Neural crest cell (in vitro differentiated cells): ENCODE data around the gene KIF9. TPM values are rescaled to one million over a fixed set of nuclear protein-coding genes. Genes with fewer than 3 reads are reported as not detected.
A peak's percentile ranks its signal among the peaks of the same experiment; 100 is the strongest.

Experiments
- DNase-seq: peaks from one replicate; pipeline ENCODE4 v3.0.0; 2021; ENCODE audit warnings: low read depth, mixed read lengths, low spot score
- H3K27ac Mint-ChIP-seq: one replicate; pipeline ENCODE4 v1.8.0; 2021; ENCODE audit warnings: mild to moderate bottlenecking, mixed read lengths; ENCODE audit not compliant: unreplicated experiment
- H3K27me3 Mint-ChIP-seq: 2 replicates; pipeline ENCODE4 v1.8.0; 2021; ENCODE audit warnings: low read depth, mild to moderate bottlenecking, mixed read lengths
- H3K36me3 Mint-ChIP-seq: 2 replicates; pipeline ENCODE4 v1.8.0; 2021; ENCODE audit warnings: low read depth, mild to moderate bottlenecking, mixed read lengths
- H3K4me1 Mint-ChIP-seq: 2 replicates; pipeline ENCODE4 v1.8.0; 2021; ENCODE audit warnings: mixed read lengths
- H3K4me3 Mint-ChIP-seq: one replicate; pipeline ENCODE4 v1.8.0; 2021; ENCODE audit warnings: mild to moderate bottlenecking, mixed read lengths
- H3K9me3 Mint-ChIP-seq: 2 replicates; pipeline ENCODE4 v1.8.0; 2021; ENCODE audit warnings: mixed read lengths
- CTCF ChIP-seq: fragments of 200-600 bp; sonication (generic); conservative IDR thresholded peaks from 2 replicates; pipeline ENCODE4 v1.5.0; 2021; ENCODE audit warnings: antibody characterized with exemption, mild to moderate bottlenecking
- total RNA-seq: library from RNA; stranded (reverse); gene quantifications from 2 replicates; pipeline ENCODE4 v1.2.1, GENCODE V29; 2021

The KIF9 gene
- total RNA-seq, 1 donor from 2014 or later: 7.1 TPM

DNA sequence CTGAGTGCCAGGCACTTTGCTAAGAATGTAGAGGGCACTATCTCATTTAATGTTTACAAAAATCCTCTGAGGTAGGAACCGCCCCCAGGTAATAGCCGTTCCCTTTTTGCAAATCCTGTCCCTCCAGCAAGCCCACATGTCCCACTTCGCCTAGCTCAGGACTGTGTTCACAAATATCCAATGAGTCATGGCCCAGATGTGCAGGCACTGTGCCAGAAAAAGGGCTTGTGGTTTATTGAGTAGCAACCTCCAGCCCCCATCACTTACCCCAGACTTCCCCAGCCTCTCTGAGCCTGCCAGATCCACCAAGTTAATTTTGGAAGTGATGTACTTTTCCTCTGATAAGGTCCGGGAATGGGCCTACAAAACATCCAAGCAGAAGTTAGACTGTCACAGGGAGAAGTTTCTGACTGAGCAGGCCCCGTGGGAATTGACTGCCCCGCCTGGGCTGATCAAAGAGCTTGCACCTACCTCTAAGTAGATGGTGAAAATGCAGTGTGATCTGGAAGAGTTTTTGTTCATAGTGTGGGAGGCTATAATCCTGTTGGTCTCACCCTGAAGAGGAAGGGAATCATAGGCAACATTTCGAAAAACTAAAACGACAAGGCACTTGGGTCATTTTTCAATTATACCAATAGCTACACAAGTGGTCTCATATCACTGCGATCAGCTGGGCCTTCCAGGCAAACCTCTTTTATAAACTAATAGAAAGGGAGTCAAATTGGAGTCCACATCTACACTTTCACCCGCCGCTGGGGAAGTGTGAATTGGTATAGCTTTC is 15.7 kb downstream of the KIF9 start:
- H3K4me3 Mint-ChIP-seq: no peak overlapping the region
- no peaks in the 10 kb centered on the region for H3K9me3 Mint-ChIP-seq
- H3K36me3 Mint-ChIP-seq: no peaks in the 10 kb centered on the region
- no peak for DNase-seq
- no peak overlapping the region for H3K27ac Mint-ChIP-seq
- no peaks in the 10 kb centered on the region for H3K4me1 Mint-ChIP-seq
- no peaks in the 10 kb centered on the region for H3K27me3 Mint-ChIP-seq
- no peak for TF ChIP-seq CTCF

DNA sequence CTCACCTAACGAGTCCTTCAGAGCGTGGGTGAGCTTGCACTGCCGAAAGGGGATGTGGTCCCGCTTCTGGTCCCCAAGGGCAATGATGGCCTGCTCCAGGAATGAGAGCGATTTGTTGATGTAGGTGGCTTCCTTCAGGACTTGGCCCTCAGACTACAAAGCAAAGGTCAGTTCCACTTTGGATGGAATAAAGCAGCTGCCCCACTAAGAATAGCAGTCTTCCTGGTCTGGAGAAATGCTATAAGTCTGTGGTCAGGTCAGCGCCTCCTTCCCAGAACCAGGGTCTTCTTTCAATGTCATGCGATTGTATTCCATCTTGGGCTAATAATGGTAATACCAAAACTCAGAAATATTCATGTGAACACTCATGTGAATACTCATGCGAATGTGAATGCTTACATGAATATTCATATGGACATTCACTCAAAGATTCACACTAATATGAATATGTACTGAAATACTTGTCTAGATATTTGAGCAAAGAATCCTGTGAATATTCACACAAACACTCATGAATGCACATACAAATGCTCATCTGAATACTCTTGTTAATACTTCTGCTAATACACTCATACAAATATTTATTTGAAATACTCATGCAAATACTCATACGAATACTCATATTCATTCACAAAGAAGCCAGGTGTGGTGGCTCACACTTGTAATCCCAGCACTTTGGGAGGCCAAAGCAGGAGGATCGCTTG is 16.7 kb downstream of the KIF9 start:
- no peaks in the 10 kb centered on the region for H3K27me3 Mint-ChIP-seq
- H3K9me3 Mint-ChIP-seq: no peaks in the 10 kb centered on the region
- no peak overlapping the region for H3K27ac Mint-ChIP-seq
- no peak for DNase-seq
- H3K36me3 Mint-ChIP-seq: no peaks in the 10 kb centered on the region
- H3K4me3 Mint-ChIP-seq: no peak overlapping the region
- H3K4me1 Mint-ChIP-seq: no peaks in the 10 kb centered on the region
- no peak for TF ChIP-seq CTCF

- no peak for DNase-seq
- Mint-ChIP-seq H3K4me3 (no peak overlapping the region), H3K4me1 (no peaks in the 10 kb centered on the region), H3K9me3 (no peaks in the 10 kb centered on the region), H3K27ac (peak overlapping the region; percentile 43), H3K27me3 (no peaks in the 10 kb centered on the region), H3K36me3 (no peaks in the 10 kb centered on the region)
- TF ChIP-seq CTCF: no peak
Observed at GRCh38 chr3:47265008-47265407, 17.6 kb downstream of the KIF9 start.

- Mint-ChIP-seq H3K36me3 (no peaks in the 10 kb centered on the region), H3K27me3 (no peaks in the 10 kb centered on the region), H3K9me3 (no peaks in the 10 kb centered on the region), H3K27ac (no peak overlapping the region), H3K4me3 (no peak overlapping the region), H3K4me1 (peaks cover 3% of the 10 kb centered on the region)
- no peak for TF ChIP-seq CTCF
- DNase-seq: no peak
Observed at GRCh38 chr3:47261301-47261700, 21.3 kb downstream of the KIF9 start.

- TF ChIP-seq CTCF: no peak
- H3K27ac Mint-ChIP-seq: no peak overlapping the region
Observed at GRCh38 chr3:47260605-47261004, 22.0 kb downstream of the KIF9 start.

More at GRCh38 chr3:47260605-47261004, 22.0 kb downstream of the KIF9 start:
- Mint-ChIP-seq H3K4me1 (peaks cover 3% of the 10 kb centered on the region), H3K36me3 (no peaks in the 10 kb centered on the region), H3K27me3 (no peaks in the 10 kb centered on the region), H3K9me3 (no peaks in the 10 kb centered on the region), H3K4me3 (no peak overlapping the region)
- DNase-seq: no peak
